NCI-H1092 treated with DMSO at 0.1 percent for 48 hours (cell line): ENCODE results near the gene MOCOS.

Experiments
- DNase-seq: peaks from one replicate; lab custom pipeline; 2025; lab: John Stamatoyannopoulos, UW

The MOCOS gene

DNA sequence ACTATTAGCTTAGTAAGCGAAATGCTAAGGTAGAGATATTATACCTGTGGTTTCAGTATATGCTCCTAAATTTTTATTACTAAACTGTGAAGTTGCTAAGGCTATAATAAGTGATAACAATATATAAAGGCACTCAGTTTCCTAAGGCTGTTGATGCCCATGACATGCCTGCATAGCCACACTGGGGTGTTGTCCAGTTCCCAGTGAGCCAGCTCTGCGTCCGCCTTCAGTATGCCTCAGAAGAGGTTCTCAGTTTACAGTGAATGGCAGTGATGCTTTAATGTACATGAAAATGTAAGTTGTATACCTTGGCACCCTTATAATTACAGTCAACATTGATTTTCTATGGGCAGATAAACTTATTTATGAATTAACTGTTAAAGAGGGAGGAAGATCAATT is 117.4 kb downstream of the MOCOS start:
- DNase-seq = no peak

DNA sequence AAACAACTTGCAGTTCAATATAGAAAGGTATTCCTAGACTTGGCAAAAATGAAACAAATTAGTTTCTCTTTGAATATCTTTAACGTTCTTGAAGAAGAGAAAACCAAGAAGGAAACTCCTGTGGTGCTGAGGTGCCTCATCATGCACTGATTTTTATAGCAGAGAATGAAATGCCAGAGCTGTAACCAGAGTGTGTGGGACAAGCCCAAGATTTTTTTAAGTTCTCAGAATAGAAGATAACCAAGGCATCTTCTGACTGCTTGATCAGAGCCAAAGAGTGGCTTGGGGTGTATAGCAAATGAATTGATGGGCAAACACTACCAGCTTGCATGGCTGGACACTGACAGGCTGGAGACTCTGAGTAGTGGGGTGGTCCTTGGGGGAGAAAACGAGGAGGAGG is 118.1 kb downstream of the MOCOS start:
- no peak for DNase-seq

DNA sequence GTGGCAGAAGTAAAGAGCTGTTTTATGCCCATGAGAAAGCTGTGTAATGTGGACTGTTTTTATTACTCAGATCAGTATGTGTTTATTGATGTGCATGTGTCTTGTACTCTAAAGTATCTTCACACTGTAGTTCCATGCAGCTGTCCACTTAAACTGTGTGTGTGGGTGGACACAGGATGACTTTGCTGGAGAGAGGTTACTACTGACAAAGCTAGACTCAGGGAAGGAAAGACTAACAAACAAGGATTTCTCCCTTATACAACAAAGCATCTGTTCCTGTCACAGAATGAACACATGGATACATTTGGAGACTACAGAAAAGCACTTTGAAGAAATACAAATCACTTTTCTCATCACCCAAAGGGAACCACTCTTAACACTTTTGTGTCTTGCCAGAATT is 120.2 kb downstream of the MOCOS start:
- DNase-seq = no peak

DNA sequence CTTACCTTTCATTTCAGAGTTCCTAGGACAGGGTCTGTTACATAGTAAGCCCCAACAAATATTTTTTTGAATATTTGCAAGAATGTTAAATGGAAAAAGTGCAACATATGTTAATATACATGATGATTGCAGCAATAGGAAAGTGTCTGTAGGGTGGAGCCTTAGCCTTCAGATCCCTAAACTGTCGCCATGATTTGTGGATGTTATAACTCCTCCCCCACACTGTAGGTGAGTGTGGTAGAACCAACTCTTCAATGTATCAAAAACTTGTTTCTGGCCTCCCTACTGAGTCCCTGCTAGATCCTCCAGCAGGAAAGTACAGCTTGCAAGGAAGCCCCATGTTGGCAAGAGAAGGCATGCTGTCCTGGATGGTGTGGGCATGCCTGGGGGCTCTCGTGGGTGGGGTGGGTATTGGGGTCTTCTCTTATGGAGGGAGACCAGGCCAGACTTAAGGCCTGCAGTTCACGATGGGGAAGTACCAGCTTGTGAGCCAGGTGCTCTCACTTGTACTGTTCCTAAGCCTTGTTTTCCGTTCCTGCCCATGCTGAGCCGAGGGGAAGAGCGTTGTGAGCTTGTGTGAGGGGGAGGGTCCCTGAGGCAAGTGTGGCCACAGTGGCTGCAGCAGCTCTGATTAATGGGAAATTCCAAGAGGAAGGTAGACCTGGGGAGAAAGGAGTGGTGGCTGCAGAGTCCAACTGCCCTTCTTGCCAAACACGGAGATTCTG is 121.6 kb downstream of the MOCOS start:
- no peak for DNase-seq

DNA sequence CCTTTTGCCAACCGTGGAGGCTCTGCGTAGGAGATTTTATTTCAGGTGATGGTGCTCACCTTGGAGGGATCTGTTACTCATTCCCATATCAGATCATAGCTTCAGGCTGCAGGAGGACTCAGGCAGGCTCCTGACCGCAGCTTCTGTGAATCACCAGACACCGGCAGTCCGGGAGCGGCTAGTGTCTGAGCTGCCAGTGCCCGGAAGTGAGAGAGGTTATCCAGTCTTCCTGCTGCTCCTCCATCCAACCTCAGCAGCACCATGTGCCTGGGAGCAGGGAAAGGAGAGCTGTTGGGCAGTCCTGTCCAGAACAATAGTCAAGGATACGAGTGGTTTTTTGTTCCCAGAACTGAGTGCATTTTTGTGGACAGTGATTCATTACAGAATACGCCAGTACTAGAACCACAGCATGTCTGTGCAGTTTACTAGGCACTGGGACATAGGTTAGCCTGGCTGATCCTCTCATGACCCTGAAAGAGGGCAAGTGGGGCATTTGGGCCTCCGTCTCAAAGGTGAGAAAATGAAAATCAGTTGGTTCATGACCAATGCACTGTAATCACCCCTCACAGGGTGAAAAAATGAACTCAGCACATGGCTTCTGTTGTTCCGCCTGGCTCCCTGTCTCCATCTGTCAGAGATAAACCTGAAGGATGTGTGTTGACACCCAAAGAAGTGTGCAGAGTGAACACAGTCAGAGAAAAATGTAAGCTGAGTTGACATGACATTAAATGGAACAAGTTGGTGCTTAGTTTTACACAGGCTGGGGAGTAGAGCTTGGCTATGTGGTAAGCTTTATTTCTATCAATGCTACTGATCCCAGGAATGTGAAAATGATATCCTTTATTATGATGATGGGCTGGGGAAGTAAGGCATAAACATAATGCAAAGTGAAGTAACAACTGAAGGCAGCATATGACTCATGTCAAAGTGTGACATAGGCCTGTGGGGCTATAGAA is 122.4 kb downstream of the MOCOS start:
- no peak for DNase-seq

DNA sequence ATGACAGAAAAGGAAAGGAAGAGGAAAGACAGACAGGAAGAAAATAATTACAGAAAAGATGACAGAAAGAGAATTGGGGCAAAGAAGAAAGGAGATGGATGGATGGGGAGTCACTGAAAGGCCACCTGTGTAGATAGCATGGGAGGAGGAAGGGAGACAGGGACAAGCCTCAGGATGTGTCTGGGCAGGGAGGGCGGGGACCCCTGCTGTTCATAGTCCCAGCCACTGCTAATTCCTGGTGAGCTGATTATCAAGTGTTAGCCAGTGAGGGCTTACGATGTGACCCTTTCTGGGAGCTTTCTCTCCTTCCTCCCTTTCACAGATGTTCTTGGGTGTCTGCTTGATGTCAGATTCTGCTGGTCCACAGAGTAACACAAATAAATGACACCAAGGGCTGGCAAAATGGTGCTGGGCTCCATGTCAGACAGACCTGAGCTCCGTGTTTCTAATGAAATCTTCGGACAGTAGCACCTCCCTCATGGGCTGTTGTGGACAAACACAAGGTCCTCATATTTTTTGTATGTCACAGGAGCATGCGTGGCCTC is 123.8 kb downstream of the MOCOS start:
- no peak for DNase-seq

DNA sequence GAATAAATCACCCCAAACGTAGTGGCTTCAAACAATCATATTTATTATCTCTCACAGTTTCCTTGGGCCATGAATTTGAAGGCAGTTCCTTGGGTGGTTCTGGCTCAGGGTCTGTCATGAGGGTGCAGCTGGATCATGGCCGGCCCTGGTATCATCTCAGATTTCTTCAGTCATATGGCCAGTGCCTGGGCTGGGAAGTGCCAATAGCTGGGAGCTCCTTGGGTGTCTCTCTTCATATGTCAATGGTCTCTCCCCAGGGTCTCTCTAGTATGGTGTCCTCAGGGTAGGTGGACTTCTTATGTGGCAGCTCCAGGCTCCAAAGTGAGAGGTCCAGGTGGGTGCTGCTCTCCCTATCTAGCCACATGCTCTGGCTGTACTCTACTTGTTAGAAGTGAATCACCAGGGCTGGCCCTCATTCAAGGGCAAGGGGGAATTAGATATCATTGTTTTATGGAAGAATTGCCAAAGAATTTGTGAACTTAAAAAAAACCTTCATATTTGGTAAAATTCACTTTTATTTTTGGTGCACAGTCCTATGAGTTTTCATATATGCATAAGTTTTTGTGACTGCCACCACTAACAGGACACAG is 125.6 kb downstream of the MOCOS start:
- no peak for DNase-seq

DNA sequence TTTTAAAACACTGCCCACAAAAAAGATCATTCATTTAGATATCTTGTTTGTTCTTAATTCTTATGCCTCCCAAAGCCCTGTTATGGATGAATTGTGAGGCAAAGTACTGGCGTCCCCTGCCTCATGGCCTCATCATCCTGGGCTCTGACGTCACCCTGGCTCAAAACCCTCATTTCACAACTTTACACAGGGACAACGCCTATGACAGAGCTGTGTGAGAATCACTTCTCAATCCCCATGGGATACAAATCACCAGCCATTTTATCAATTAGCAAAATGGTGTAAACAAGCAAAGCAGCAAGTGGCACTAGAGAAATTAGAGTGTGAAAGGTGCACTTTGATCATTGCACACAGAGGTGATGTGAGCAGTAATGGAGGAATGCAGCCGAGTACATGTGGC is 126.8 kb downstream of the MOCOS start:
- no peak for DNase-seq

DNA sequence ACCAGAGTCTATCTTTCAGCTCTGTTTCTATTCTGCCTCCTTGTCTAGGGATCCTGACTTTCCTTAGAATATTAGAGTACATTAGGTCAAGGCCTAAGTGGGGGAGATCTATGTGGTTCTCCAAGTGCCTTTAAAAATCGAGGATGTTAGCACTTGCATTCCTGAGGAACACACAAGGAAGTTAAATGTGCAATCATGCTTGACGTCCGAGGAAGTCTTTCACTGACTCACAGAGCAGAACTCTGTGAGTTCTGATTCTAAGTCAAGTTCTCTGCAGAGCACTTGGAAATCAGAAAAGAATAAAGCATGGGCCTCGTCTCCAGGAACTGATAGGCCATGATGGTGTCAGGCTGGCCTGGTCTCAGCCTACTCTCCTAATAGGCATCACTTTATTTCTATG is 127.5 kb downstream of the MOCOS start:
- DNase-seq = no peak

DNA sequence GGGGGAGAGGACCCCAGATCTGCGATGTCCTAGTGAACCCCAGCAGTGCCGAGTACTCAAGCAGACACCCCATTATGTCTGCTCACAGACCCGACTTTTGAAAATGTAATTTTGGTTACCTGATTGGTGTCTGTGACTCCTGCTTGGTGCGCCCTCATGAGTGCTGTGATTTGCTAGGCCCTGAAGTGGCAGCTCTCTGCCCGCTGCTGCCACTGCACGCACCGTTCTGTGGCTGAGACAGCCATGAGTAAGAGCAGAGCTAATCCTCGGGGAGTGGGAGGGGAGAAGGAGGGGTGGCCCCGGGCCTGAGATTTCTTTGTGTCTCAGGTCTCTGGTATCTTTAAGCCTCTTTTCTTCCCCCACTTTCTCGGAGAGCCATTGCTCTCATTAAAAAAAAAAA is 128.4 kb downstream of the MOCOS start:
- DNase-seq = no peak

DNA sequence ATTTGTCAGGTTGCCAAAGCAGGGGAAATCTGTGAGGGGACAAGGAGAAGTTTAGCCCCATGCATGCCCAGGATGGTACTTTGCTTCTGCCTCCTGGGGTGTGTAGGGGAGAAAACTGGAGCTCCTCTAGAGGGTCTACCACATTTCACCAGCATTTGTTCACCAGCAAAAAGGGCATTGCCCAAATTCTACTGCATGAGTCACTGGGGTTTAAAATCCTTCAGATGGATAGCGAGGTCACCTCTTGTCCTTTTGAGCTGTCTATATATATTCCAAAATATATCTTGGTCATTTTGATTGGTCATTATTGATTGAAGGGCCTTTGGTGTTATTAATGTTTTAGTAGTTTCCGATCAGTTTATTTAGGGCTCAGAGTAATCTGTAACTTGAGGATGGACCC is 128.9 kb downstream of the MOCOS start:
- no peak for DNase-seq
